HepG2 (cell line): ENCODE measurements around the gene GJA3. TPM values are rescaled to one million over a fixed set of nuclear protein-coding genes. Genes with fewer than 3 reads are reported as not detected.

ENCODE experiments used
- ATAC-seq: fragments of 200-7000 bp; cut with Tn5 transposase; 3 replicates; pipeline ENCODE4 v1.9.1; 2020; ENCODE audit warnings: mild to moderate bottlenecking, moderate library complexity
- BruUV-seq: library from RNA; stranded (reverse); fragments of 400-500 nt; replicated peaks from 2 replicates; lab custom pipeline; 2021; lab: Mats Ljungman, UMichigan
- CTCF ChIA-PET: fragments of 300-600 bp; formaldehyde crosslinking; extraction: SDS; loops from one replicate; lab custom pipeline; 2021; ENCODE audit warnings: low total read pairs, inconsistent platforms, low intra/inter-chr PET ratio; lab: Yijun Ruan, JAX
- POLR2A ChIA-PET: fragments of 350-600 bp; sonication (Branson Sonifier 250); formaldehyde crosslinking; loops from one replicate; lab custom pipeline; 2020; ENCODE audit warnings: antibody characterized with exemption, inconsistent platforms; lab: Yijun Ruan, JAX
- DNase-seq: peaks from one replicate; pipeline ENCODE4 v3.0.0-alpha.2; 2015; ENCODE audit warnings: low spot score
- FAIRE-seq: peaks from 3 replicates; lab custom pipeline; 2011; peaks lifted over from hg19 to GRCh38; lab: Jason Lieb, UNC
- H2AFZ ChIP-seq: one replicate; pipeline ENCODE4 v1.6.1; 2011; ENCODE audit warnings: low read length, inconsistent platforms
- H3K27ac ChIP-seq: fragments of 300-600 bp; 3 replicates; pipeline ENCODE4 v1.8.0; 2011; ENCODE audit warnings: mixed run types, mild to moderate bottlenecking, mixed read lengths, low read length, inconsistent platforms; ENCODE audit not compliant: insufficient read depth; ENCODE audit errors: extremely low read length
- H3K27me3 ChIP-seq, 2 experiments: fragments of 200-600 bp in 1 of 2; 2 replicates in 1 of 2; 3 replicates in 1 of 2; pipeline versions ENCODE4 v1.6.0 to v1.8.0; 2011; ENCODE audit warnings: low read length in 2 of 2, mild to moderate bottlenecking in 2 of 2, moderate library complexity in 2 of 2, inconsistent platforms in 1 of 2; ENCODE audit not compliant: insufficient read depth in 2 of 2, control insufficient read depth in 1 of 2
- H3K36me3 ChIP-seq, 2 experiments: fragments of 200-600 bp in 1 of 2; replicated peaks in 1 of 2; 2 replicates in 1 of 2; 3 replicates in 1 of 2; pipeline versions ENCODE4 v1.5.1 to v1.8.0; 2011; ENCODE audit warnings: low read length in 2 of 2, inconsistent platforms in 1 of 2; ENCODE audit not compliant: insufficient read depth in 2 of 2, control insufficient read depth in 1 of 2
- H3K4me1 ChIP-seq: 2 replicates; pipeline ENCODE4 v1.5.1; 2012; ENCODE audit warnings: low read length, inconsistent platforms; ENCODE audit not compliant: insufficient read depth
- H3K4me2 ChIP-seq: 2 replicates; pipeline ENCODE4 v1.6.0; 2011; ENCODE audit warnings: low read depth, low read length, inconsistent platforms
- H3K4me3 ChIP-seq, 3 experiments: fragments of 200-600 bp in 1 of 3; sonication (generic), shearing (Covaris generic) in 1 of 3; replicated peaks in 1 of 3; 2 replicates each; pipeline ENCODE4 v1.5.1; 2011 to 2016; ENCODE audit warnings: low read length in 3 of 3, inconsistent platforms in 2 of 3, low read depth in 2 of 3, mild to moderate bottlenecking in 2 of 3, control low read depth in 1 of 3, mixed read lengths in 1 of 3; ENCODE audit not compliant: insufficient read depth in 1 of 3
- H3K79me2 ChIP-seq: one replicate; pipeline ENCODE4 v1.6.1; 2011; ENCODE audit warnings: low read length, inconsistent platforms; ENCODE audit not compliant: insufficient read depth
- H3K9ac ChIP-seq: 2 replicates; pipeline ENCODE4 v1.6.0; 2011; ENCODE audit warnings: mild to moderate bottlenecking, low read depth, low read length, inconsistent platforms; ENCODE audit not compliant: insufficient read depth
- H3K9me3 ChIP-seq: 2 replicates; pipeline ENCODE4 v1.5.1; 2012; ENCODE audit warnings: mild to moderate bottlenecking, low read length
- H4K20me1 ChIP-seq: 2 replicates; pipeline ENCODE4 v1.6.0; 2011; ENCODE audit warnings: inconsistent platforms, mild to moderate bottlenecking, low read length, moderate library complexity; ENCODE audit not compliant: insufficient read depth
- GATAD2A ChIP-seq: IDR thresholded peaks from 2 replicates; pipeline ENCODE4 v1.6.1; 2016
- IKZF1 ChIP-seq: fragments of 450-650 bp; IDR thresholded peaks from 2 replicates; pipeline ENCODE4 v1.7.1; 2016
- LBX2 ChIP-seq: sonication (generic); formaldehyde crosslinking; IDR thresholded peaks from 2 replicates; pipeline ENCODE4 v1.5.0; 2020; ENCODE audit warnings: missing genetic modification reagents, mild to moderate bottlenecking, borderline replicate concordance
- ZBTB25 ChIP-seq: IDR thresholded peaks from 2 replicates; pipeline ENCODE4 v1.6.1; 2018; ENCODE audit warnings: missing genetic modification reagents
- WGBS: methylation state at CpG from one replicate; pipeline ENCODE4 v1.1.6; 2017; ENCODE audit warnings: low lambda C conversion rate; 5-methylcytosine and 5-hydroxymethylcytosine counted together
- in situ Hi-C: cut with HindIII; loops from 2 replicates; pipeline ENCODE4 v1.10.0; 2017; ENCODE audit warnings: low pct_unique_long_range_greater_than_20kb; ENCODE audit not compliant: extremely low pct_ligation_motif_present
- intact Hi-C: fragments of 100-400 bp; cut with micrococcal nuclease; formaldehyde crosslinking; loops from one replicate; pipeline ENCODE4 v1.10.0; 2022; ENCODE audit not compliant: unreplicated experiment
- polyA plus RNA-seq, 8 experiments: library from polyadenylated mRNA; depleted of rRNA in 3 of 8; stranded (reverse) in 7 of 8; unstranded in 1 of 8; fragments of >200 nt; fragmentation: Illumina TruSeq in 4 of 8; extraction: Trizol in 4 of 8; gene quantifications; 2 replicates each; pipeline versions ENCODE4 v1.2.1 to v1.2.3, GENCODE V29; 2011 to 2016; ENCODE audit warnings: low read depth in 4 of 8, missing spikeins in 1 of 8, mixed read lengths in 1 of 8; ENCODE audit not compliant: insufficient read depth in 1 of 8
- total RNA-seq, 5 experiments: library from RNA; depleted of rRNA; stranded (reverse); fragments of >200 nt; fragmentation: Illumina TruSeq; extraction: Trizol; gene quantifications; 2 replicates each; pipeline ENCODE4 v1.2.3, GENCODE V29; 2016; ENCODE audit warnings: low read depth in 1 of 5
- TF ChIP-seq, protein P1 (sequence below): IDR thresholded peaks from 2 replicates; pipeline ENCODE4 v1.6.1; 2016; ENCODE audit warnings: low read depth, borderline replicate concordance
- TF ChIP-seq, protein P2 (sequence below): sonication (generic); formaldehyde crosslinking; IDR thresholded peaks from 2 replicates; pipeline ENCODE4 v1.4.0; 2020; ENCODE audit warnings: mild to moderate bottlenecking, missing genetic modification reagents

Gene GJA3
- total and polyA plus RNA-seq, 2 of the 13 experiments (the other 11 are each of a cell fraction or from before 2014, with no cell fraction given), result 0.04 TPM

- H3K27ac ChIP-seq, result no peak overlapping the region
- H3K9me3 ChIP-seq, result no peaks in the 10 kb centered on the region
- DNase-seq (no peak), FAIRE-seq (no peak), ATAC-seq (no peak)
- BruUV-seq, result no TSS peak
- intact Hi-C loops, result no loop called here
- H3K79me2 ChIP-seq, result no peaks in the 10 kb centered on the region
- no peak overlapping the region for H3K4me2 ChIP-seq
- H3K9ac ChIP-seq, result no peak overlapping the region
- ChIA-PET CTCF (no interaction called here), POLR2A (no interaction called here)
- H3K36me3 ChIP-seq, result no peaks in the 10 kb centered on the region
- H3K27me3 ChIP-seq, result peaks cover 0 to 29% of the 10 kb centered on the region in 2 experiments; a peak in 4 of 5 replicates
- no peak overlapping the region for H3K4me3 ChIP-seq
- H4K20me1 ChIP-seq, result no peaks in the 10 kb centered on the region
- no peak overlapping the region for H2AFZ ChIP-seq
- WGBS, result 14% methylated on average over 5 of the region's 5 CpGs
- peaks cover 17% of the 10 kb centered on the region for H3K4me1 ChIP-seq
- TF ChIP-seq ZBTB25 (CRISPR knock-in tag), result no peak
- in situ Hi-C loops, result no loop called here
These were observed 17.3 kb upstream of the GJA3 start for GRCh38 chr13:20178156-20178555.

DNA sequence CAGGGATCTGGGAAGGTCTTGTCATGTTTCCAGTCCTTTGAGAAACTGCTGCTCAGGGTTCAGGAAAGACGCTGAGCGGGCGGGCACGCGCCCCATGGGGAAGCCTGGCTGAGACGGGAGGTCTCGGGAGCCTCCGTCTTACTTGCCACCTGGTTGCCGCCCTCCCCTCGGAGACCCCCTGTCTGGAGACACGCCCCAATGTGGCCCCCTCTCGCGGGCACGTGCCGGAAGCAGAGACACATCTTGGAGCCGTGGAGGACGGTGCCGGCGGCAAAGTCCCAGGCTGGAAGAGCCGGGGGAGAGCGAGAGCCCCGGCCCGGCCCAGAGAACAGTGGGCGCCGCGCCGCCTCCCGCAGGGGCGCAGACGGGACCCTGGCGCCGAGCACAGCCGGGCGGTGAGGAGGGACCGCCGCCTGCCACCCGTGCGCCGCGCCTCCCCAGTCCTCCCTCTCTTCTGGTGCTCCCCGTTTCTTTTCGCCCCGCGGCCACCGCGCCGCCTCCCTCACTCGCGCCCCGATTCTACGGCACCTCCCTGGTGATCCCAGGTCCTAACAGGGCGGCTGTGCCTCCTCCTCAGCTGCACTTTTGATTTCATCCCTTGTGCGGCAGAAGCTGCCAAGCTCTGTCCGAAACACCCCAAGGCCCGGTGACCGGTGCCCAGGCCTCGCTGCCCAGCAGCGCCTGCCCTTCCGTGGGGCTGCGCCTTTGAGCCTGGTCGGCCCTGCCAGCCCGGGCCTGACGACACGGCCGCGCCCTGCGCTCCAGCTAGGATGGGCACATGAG lies 16.4 kb upstream of the GJA3 start:
- TF ChIP-seq, protein P1, sequence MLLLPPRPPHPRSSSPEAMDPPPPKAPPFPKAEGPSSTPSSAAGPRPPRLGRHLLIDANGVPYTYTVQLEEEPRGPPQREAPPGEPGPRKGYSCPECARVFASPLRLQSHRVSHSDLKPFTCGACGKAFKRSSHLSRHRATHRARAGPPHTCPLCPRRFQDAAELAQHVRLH (CRISPR knock-in tag), result no peak
- TF ChIP-seq IKZF1 (no peak), GATAD2A (CRISPR knock-in tag) (no peak), LBX2 (CRISPR knock-in tag) (no peak)
- TF ChIP-seq, protein P2, sequence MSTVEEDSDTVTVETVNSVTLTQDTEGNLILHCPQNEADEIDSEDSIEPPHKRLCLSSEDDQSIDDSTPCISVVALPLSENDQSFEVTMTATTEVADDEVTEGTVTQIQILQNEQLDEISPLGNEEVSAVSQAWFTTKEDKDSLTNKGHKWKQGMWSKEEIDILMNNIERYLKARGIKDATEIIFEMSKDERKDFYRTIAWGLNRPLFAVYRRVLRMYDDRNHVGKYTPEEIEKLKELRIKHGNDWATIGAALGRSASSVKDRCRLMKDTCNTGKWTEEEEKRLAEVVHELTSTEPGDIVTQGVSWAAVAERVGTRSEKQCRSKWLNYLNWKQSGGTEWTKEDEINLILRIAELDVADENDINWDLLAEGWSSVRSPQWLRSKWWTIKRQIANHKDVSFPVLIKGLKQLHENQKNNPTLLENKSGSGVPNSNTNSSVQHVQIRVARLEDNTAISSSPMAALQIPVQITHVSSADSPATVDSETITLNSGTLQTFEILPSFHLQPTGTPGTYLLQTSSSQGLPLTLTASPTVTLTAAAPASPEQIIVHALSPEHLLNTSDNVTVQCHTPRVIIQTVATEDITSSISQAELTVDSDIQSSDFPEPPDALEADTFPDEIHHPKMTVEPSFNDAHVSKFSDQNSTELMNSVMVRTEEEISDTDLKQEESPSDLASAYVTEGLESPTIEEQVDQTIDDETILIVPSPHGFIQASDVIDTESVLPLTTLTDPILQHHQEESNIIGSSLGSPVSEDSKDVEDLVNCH (CRISPR knock-in tag), result no peak
- in situ Hi-C loops, result no loop called here
- POLR2A ChIA-PET, result no interaction called here

More for the DNA sequence above, 16.4 kb upstream of the GJA3 start:
- H3K9ac ChIP-seq, result no peak overlapping the region
- peaks cover 17% of the 10 kb centered on the region for H3K4me1 ChIP-seq
- H4K20me1 ChIP-seq, result no peaks in the 10 kb centered on the region
- intact Hi-C loops, result no loop called here
- no peak overlapping the region for H3K4me3 ChIP-seq
- peaks cover 0 to 29% of the 10 kb centered on the region in 2 experiments; a peak in 4 of 5 replicates for H3K27me3 ChIP-seq
- no peaks in the 10 kb centered on the region for H3K36me3 ChIP-seq
- no TSS peak for BruUV-seq
- CTCF ChIA-PET, result no interaction called here
- no peak overlapping the region for H3K27ac ChIP-seq
- no peak overlapping the region for H3K4me2 ChIP-seq
- ATAC-seq (no peak), DNase-seq (no peak), FAIRE-seq (no peak)
- no peaks in the 10 kb centered on the region for H3K79me2 ChIP-seq
- 86% methylated on average over 41 of the region's 67 CpGs for WGBS
- no peak overlapping the region for H2AFZ ChIP-seq
- H3K9me3 ChIP-seq, result no peaks in the 10 kb centered on the region
